Prostate gland (tissue), 2 donors: ENCODE data around the gene NDEL1.

Experiments
- CTCF ChIP-seq, 4 experiments: fragments of 200-600 bp in 2 of 4; fragments of 450-650 bp in 2 of 4; sonication (generic) in 2 of 4; IDR thresholded peaks; 1 replicate in 3 of 4; 2 replicates in 1 of 4; pipeline ENCODE4 v1.5.1; 2016 to 2019; ENCODE audit warnings: antibody characterized with exemption in 4 of 4, mild to moderate bottlenecking in 2 of 4, moderate library complexity in 2 of 4
- POLR2A ChIP-seq: fragments of 450-650 bp; IDR thresholded peaks from one replicate; pipeline ENCODE4 v1.6.1; 2016; ENCODE audit warnings: antibody characterized with exemption, mild to moderate bottlenecking

- no peak for TF ChIP-seq CTCF (IDR thresholded peaks at IDR 0.05)
- TF ChIP-seq POLR2A, result no peak
Observed at GRCh38 chr17:8413328-8413727, 22.4 kb upstream of the NDEL1 start.
